K562 (cell line): ENCODE data around the gene AKAP7.

Experiments
- JUND ChIP-seq, 2 experiments: IDR thresholded peaks; 2 replicates in 1 of 2; 3 replicates in 1 of 2; pipeline ENCODE4 v1.6.1; 2011; ENCODE audit warnings: borderline replicate concordance in 2 of 2, low read depth in 2 of 2, low read length in 2 of 2, improper control_type of control experiment in 1 of 2, missing biosample characterization in 1 of 2, missing genetic modification characterization in 1 of 2, missing genetic modification reagents in 1 of 2
- NFE2 ChIP-seq: IDR thresholded peaks from 2 replicates; pipeline ENCODE4 v1.6.1; 2014; ENCODE audit warnings: antibody characterized with exemption, low read depth
- TAF1 ChIP-seq: IDR thresholded peaks from 2 replicates; pipeline ENCODE4 v1.6.1; 2011; ENCODE audit warnings: mild to moderate bottlenecking, low read length, moderate library complexity; ENCODE audit not compliant: insufficient read depth, control insufficient read depth, severe bottlenecking; ENCODE audit errors: extremely low read depth

- TF ChIP-seq NFE2 (no peak), TAF1 (no peak), JUND (IDR thresholded peaks at IDR 0.05; ENCODE audit: borderline replicate concordance, low read depth, low read length) (no peak), JUND (tag; IDR thresholded peaks at IDR 0.05; ENCODE audit: borderline replicate concordance, low read depth, low read length) (no peak)
These were observed 91.3 kb downstream of the AKAP7 start for GRCh38 chr6:131226459-131227157.
